Kidney (tissue), 14 donors: ENCODE results near the gene EVX2. TPM values are rescaled to one million over a fixed set of nuclear protein-coding genes. Genes with fewer than 3 reads are reported as not detected.

ENCODE experiments used
- DNase-seq, 5 donors: peaks; one replicate each; pipeline ENCODE4 v3.0.0-alpha.2; 2013 to 2020
- FAIRE-seq: peaks from 2 replicates; lab custom pipeline; 2012; peaks lifted over from hg19 to GRCh38; lab: Jason Lieb, UNC
- H3K27ac ChIP-seq, 2 donors: one replicate each; pipeline ENCODE4 v1.7.0; 2013; ENCODE audit warnings: low read depth in 2 of 2, low read length in 2 of 2, inconsistent platforms in 1 of 2
- H3K27me3 ChIP-seq: one replicate; pipeline ENCODE4 v1.7.1; 2013; ENCODE audit warnings: low read length, inconsistent platforms; ENCODE audit not compliant: control insufficient read depth, insufficient read depth
- H3K36me3 ChIP-seq, 3 donors: one replicate each; pipeline versions ENCODE4 v1.7.0 to v1.7.1; 2013; ENCODE audit warnings: low read length in 3 of 3, control low read depth in 1 of 3, inconsistent platforms in 1 of 3; ENCODE audit not compliant: insufficient read depth in 3 of 3, control insufficient read depth in 2 of 3
- H3K4me1 ChIP-seq, 3 donors: one replicate each; pipeline versions ENCODE4 v1.7.0 to v1.7.1; 2013; ENCODE audit warnings: low read length in 3 of 3, inconsistent platforms in 1 of 3, low read depth in 1 of 3; ENCODE audit not compliant: control insufficient read depth in 2 of 3, insufficient read depth in 2 of 3
- H3K4me3 ChIP-seq, 3 donors: one replicate each; pipeline versions ENCODE4 v1.7.0 to v1.8.1; 2013; ENCODE audit warnings: low read length in 3 of 3, control low read depth in 1 of 3, inconsistent platforms in 1 of 3
- H3K9ac ChIP-seq, 3 donors: one replicate each; pipeline versions ENCODE4 v1.7.0 to v1.7.1; 2013; ENCODE audit warnings: low read length in 3 of 3, control low read depth in 1 of 3, inconsistent platforms in 1 of 3
- H3K9me3 ChIP-seq, 3 donors: one replicate each; pipeline versions ENCODE4 v1.7.0 to v1.7.1; 2013; ENCODE audit warnings: low read length in 3 of 3, control low read depth in 1 of 3, inconsistent platforms in 1 of 3; ENCODE audit not compliant: control insufficient read depth in 2 of 3, insufficient read depth in 1 of 3
- CTCF ChIP-seq: IDR thresholded peaks from 3 replicates; pipeline ENCODE4 v1.5.1; 2012; ENCODE audit warnings: mild to moderate bottlenecking, moderate library complexity, borderline replicate concordance; ENCODE audit not compliant: insufficient read depth; ENCODE audit errors: extremely low read depth
- intact Hi-C: fragments of 100-400 bp; cut with DNase I; formaldehyde crosslinking; loops from one replicate; pipeline ENCODE4 v1.11.1; 2022
- polyA plus RNA-seq: library from polyadenylated mRNA; stranded (reverse); fragments of 350-450 nt; fragmentation: Illumina TruSeq; extraction: RNeasy Lipid Tissue Mini Kit (QIAGEN cat#74804); gene quantifications from one replicate; pipeline ENCODE4 v1.2.3, GENCODE V29; 2014; ENCODE audit warnings: low read depth, low replicate concordance; ENCODE audit not compliant: insufficient read depth
- total RNA-seq: library from RNA; stranded (reverse); fragmentation: NEBNext Ultra II Directional; extraction: Animal tissue kit (Norgen Biotek cat#: 25700); gene quantifications from one replicate; pipeline ENCODE4 v1.2.1, GENCODE V29; 2021
- donor health status: control.
- donor health status: control.
- donor health status: control.
- donor health status: control.
- donor health status: control.
- donor health status: DM: yes; HTN: yes; CAD: no.
- donor health status: Normal renal cell carcinoma (clear cell type).

Gene EVX2
- total and polyA plus RNA-seq, 2 donors from 2014 or later = not detected

GRCh38 chr2:176075481-176075880 lies 8.3 kb downstream of the EVX2 start:
- peaks cover 86% of the 10 kb centered on the region for H3K27me3 ChIP-seq
- FAIRE-seq = no peak
- H3K4me3 ChIP-seq = no peak overlapping the region
- peak in 4 of 5 donors; percentile 58 to 80 (median 63) for DNase-seq
- intact Hi-C loops = no loop called here
- H3K36me3 ChIP-seq = no peaks in the 10 kb centered on the region
- H3K9ac ChIP-seq = no peak overlapping the region
- no peak for TF ChIP-seq CTCF
- H3K4me1 ChIP-seq = peaks cover 0 to under 1% (median 0%) of the 10 kb centered on the region in 3 donors
- no peaks in the 10 kb centered on the region for H3K9me3 ChIP-seq
- no peak overlapping the region for H3K27ac ChIP-seq

- DNase-seq (no peak), FAIRE-seq (no peak)
- intact Hi-C loops = no loop called here
- no peaks in the 10 kb centered on the region for H3K9me3 ChIP-seq
- H3K36me3 ChIP-seq = no peaks in the 10 kb centered on the region
- H3K4me3 ChIP-seq = no peak overlapping the region
- H3K27me3 ChIP-seq = peaks cover 90% of the 10 kb centered on the region
- no peak for TF ChIP-seq CTCF
- H3K9ac ChIP-seq = no peak overlapping the region
- H3K4me1 ChIP-seq = no peaks in the 10 kb centered on the region
- H3K27ac ChIP-seq = no peak overlapping the region
These were observed 8.8 kb downstream of the EVX2 start for GRCh38 chr2:176074919-176075425.

- DNase-seq (peak in 4 of 5 donors; percentile 59 to 66 (median 63)), FAIRE-seq (no peak)
- Histone ChIP-seq H3K27me3 (peaks cover 91% of the 10 kb centered on the region), H3K9me3 (no peaks in the 10 kb centered on the region), H3K9ac (no peak overlapping the region), H3K4me1 (peaks cover 0 to 5% (median 0%) of the 10 kb centered on the region in 3 donors), H3K27ac (no peak overlapping the region), H3K4me3 (no peak overlapping the region), H3K36me3 (no peaks in the 10 kb centered on the region)
- intact Hi-C loops = no loop called here
- TF ChIP-seq CTCF = no peak
These were observed 10.5 kb downstream of the EVX2 start for GRCh38 chr2:176072951-176073904.
